Effector memory CD4-positive, alpha-beta T cell (primary cell): ENCODE measurements around the gene LIME1.
"Not testable (repeated sequence)": the region's sequence is repeated elsewhere in the genome, so short reads cannot be mapped to it uniquely, and the experiment has no call there.

Source experiments
- DNase-seq, 3 donors: peaks; one replicate each; pipeline ENCODE4 v3.0.0-alpha.2; 2020
- H3K27ac ChIP-seq: 2 replicates; pipeline ENCODE4 v1.7.0; 2013; ENCODE audit warnings: mild to moderate bottlenecking, low read length, moderate library complexity; ENCODE audit not compliant: insufficient read depth, poor library complexity, severe bottlenecking
- H3K27me3 ChIP-seq: replicated peaks from 2 replicates; pipeline ENCODE4 v1.7.0; 2013; ENCODE audit warnings: mild to moderate bottlenecking, low read length; ENCODE audit not compliant: insufficient read depth, control insufficient read depth, poor library complexity, severe bottlenecking
- H3K36me3 ChIP-seq: 2 replicates; pipeline ENCODE4 v1.7.0; 2013; ENCODE audit warnings: mild to moderate bottlenecking, low read length, moderate library complexity; ENCODE audit not compliant: control insufficient read depth, insufficient read depth
- H3K4me1 ChIP-seq: 2 replicates; pipeline ENCODE4 v1.7.0; 2013; ENCODE audit warnings: low read length, mild to moderate bottlenecking; ENCODE audit not compliant: control insufficient read depth, insufficient read depth, poor library complexity, severe bottlenecking
- H3K4me3 ChIP-seq: 2 replicates; pipeline ENCODE4 v1.7.0; 2013; ENCODE audit warnings: low read length, low read depth, mild to moderate bottlenecking; ENCODE audit not compliant: insufficient read depth, poor library complexity, severe bottlenecking
- H3K9me3 ChIP-seq: 2 replicates; pipeline ENCODE4 v1.7.0; 2013; ENCODE audit warnings: mild to moderate bottlenecking, low read length, moderate library complexity; ENCODE audit not compliant: control insufficient read depth

The LIME1 gene

GRCh38 chr20:63775096-63775978 is 38.9 kb downstream of the LIME1 start:
- DNase-seq, result no peak
- Histone ChIP-seq H3K4me3 (no peak overlapping the region), H3K27me3 (no peaks in the 10 kb centered on the region), H3K27ac (no peak overlapping the region), H3K9me3 (no peaks in the 10 kb centered on the region), H3K36me3 (no peaks in the 10 kb centered on the region), H3K4me1 (no peaks in the 10 kb centered on the region)

- not testable (repeated sequence) for H3K4me1 ChIP-seq, DNase-seq, H3K4me3 ChIP-seq, H3K27ac ChIP-seq, H3K36me3 ChIP-seq, H3K9me3 ChIP-seq, H3K27me3 ChIP-seq
Observed at GRCh38 chr20:63776875-63777274, 40.4 kb downstream of the LIME1 start.

GRCh38 chr20:63777614-63778013 is 41.1 kb downstream of the LIME1 start:
- Histone ChIP-seq H3K27ac (no peak overlapping the region), H3K4me3 (no peak overlapping the region), H3K9me3 (no peaks in the 10 kb centered on the region), H3K36me3 (no peaks in the 10 kb centered on the region), H3K4me1 (peaks cover 8% of the 10 kb centered on the region), H3K27me3 (no peaks in the 10 kb centered on the region)
- no peak for DNase-seq

GRCh38 chr20:63778034-63778752 is 41.7 kb downstream of the LIME1 start:
- Histone ChIP-seq H3K27ac (no peak overlapping the region), H3K36me3 (no peaks in the 10 kb centered on the region), H3K4me1 (peaks cover 8% of the 10 kb centered on the region), H3K27me3 (no peaks in the 10 kb centered on the region), H3K9me3 (no peaks in the 10 kb centered on the region), H3K4me3 (no peak overlapping the region)
- DNase-seq, result no peak

- no peak overlapping the region for H3K27ac ChIP-seq
- no peaks in the 10 kb centered on the region for H3K9me3 ChIP-seq
- no peak overlapping the region for H3K4me3 ChIP-seq
- no peaks in the 10 kb centered on the region for H3K36me3 ChIP-seq
- no peaks in the 10 kb centered on the region for H3K27me3 ChIP-seq
- no peak for DNase-seq
- peaks cover 8% of the 10 kb centered on the region for H3K4me1 ChIP-seq
Observed at GRCh38 chr20:63778857-63779256, 42.4 kb downstream of the LIME1 start.

GRCh38 chr20:63781181-63781580 is 44.7 kb downstream of the LIME1 start:
- DNase-seq, result no peak
- no peaks in the 10 kb centered on the region for H3K36me3 ChIP-seq

GRCh38 chr20:63782051-63782471 is 45.6 kb downstream of the LIME1 start:
- H3K4me3 ChIP-seq, result no peak overlapping the region
- peak; percentile 4 to 76 (median 67) for DNase-seq
- no peak overlapping the region for H3K27ac ChIP-seq
- no peaks in the 10 kb centered on the region for H3K27me3 ChIP-seq
- peaks cover 8% of the 10 kb centered on the region for H3K4me1 ChIP-seq
- H3K9me3 ChIP-seq, result no peaks in the 10 kb centered on the region
- no peaks in the 10 kb centered on the region for H3K36me3 ChIP-seq

More at GRCh38 chr20:63781181-63781580, 44.7 kb downstream of the LIME1 start:
- H3K4me1 ChIP-seq, result peaks cover 8% of the 10 kb centered on the region
- H3K4me3 ChIP-seq, result no peak overlapping the region
- H3K27me3 ChIP-seq, result no peaks in the 10 kb centered on the region
- no peak overlapping the region for H3K27ac ChIP-seq
- no peaks in the 10 kb centered on the region for H3K9me3 ChIP-seq

- Histone ChIP-seq H3K27me3 (no peaks in the 10 kb centered on the region), H3K36me3 (no peaks in the 10 kb centered on the region), H3K9me3 (no peaks in the 10 kb centered on the region), H3K27ac (no peak overlapping the region), H3K4me3 (no peak overlapping the region), H3K4me1 (peaks cover 8% of the 10 kb centered on the region)
- DNase-seq, result peak in 1 of 3 donors; percentile 3
Observed at GRCh38 chr20:63782521-63782971, 46.1 kb downstream of the LIME1 start.

GRCh38 chr20:63783970-63784369 is 47.5 kb downstream of the LIME1 start:
- Histone ChIP-seq H3K27ac (no peak overlapping the region), H3K4me1 (peaks cover 8% of the 10 kb centered on the region)
- no peak for DNase-seq

GRCh38 chr20:63785691-63786131 is 49.2 kb downstream of the LIME1 start:
- Histone ChIP-seq H3K9me3 (no peaks in the 10 kb centered on the region), H3K4me1 (peaks cover 8% of the 10 kb centered on the region), H3K27me3 (no peaks in the 10 kb centered on the region), H3K4me3 (no peak overlapping the region), H3K27ac (no peak overlapping the region), H3K36me3 (no peaks in the 10 kb centered on the region)
- DNase-seq, result no peak

More at GRCh38 chr20:63783970-63784369, 47.5 kb downstream of the LIME1 start:
- H3K36me3 ChIP-seq, result no peaks in the 10 kb centered on the region
- no peaks in the 10 kb centered on the region for H3K27me3 ChIP-seq
- no peaks in the 10 kb centered on the region for H3K9me3 ChIP-seq
- no peak overlapping the region for H3K4me3 ChIP-seq
